Jurkat, Clone E6-1 (cell line): ENCODE results near the gene IQSEC1.
A peak's percentile ranks its signal among the peaks of the same experiment; 100 is the strongest.

Experiments
- DNase-seq: peaks from one replicate; pipeline ENCODE4 v3.0.0-alpha.2; 2011; ENCODE audit warnings: low read depth, low spot score
- H3K4me3 ChIP-seq: 2 replicates; pipeline ENCODE4 v1.5.1; 2011; ENCODE audit warnings: mild to moderate bottlenecking, low read length, control low read depth, moderate library complexity

Gene IQSEC1

GRCh38 chr3:12898290-12898964, 174.8 kb downstream of the IQSEC1 start:
- DNase-seq = no peak
- no peak overlapping the region for H3K4me3 ChIP-seq

- H3K4me3 ChIP-seq = no peak overlapping the region
- no peak for DNase-seq
Observed at GRCh38 chr3:12897381-12898289, 175.6 kb downstream of the IQSEC1 start.

GRCh38 chr3:12896063-12896985, 176.9 kb downstream of the IQSEC1 start:
- H3K4me3 ChIP-seq = no peak overlapping the region
- no peak for DNase-seq

- H3K4me3 ChIP-seq = no peak overlapping the region
- no peak for DNase-seq
Observed at GRCh38 chr3:12895391-12896062, 177.7 kb downstream of the IQSEC1 start.

GRCh38 chr3:12894629-12895028, 178.6 kb downstream of the IQSEC1 start:
- no peak overlapping the region for H3K4me3 ChIP-seq
- no peak for DNase-seq

GRCh38 chr3:12893852-12894251, 179.4 kb downstream of the IQSEC1 start:
- no peak overlapping the region for H3K4me3 ChIP-seq
- no peak for DNase-seq

GRCh38 chr3:12893247-12893646, 180.0 kb downstream of the IQSEC1 start:
- H3K4me3 ChIP-seq = no peak overlapping the region
- DNase-seq = no peak

GRCh38 chr3:12892840-12893189, 180.4 kb downstream of the IQSEC1 start:
- no peak overlapping the region for H3K4me3 ChIP-seq
- DNase-seq = no peak

GRCh38 chr3:12891985-12892839, 181.0 kb downstream of the IQSEC1 start:
- H3K4me3 ChIP-seq = no peak overlapping the region
- peak; percentile 49 for DNase-seq

- no peak for DNase-seq
- no peak overlapping the region for H3K4me3 ChIP-seq
Observed at GRCh38 chr3:12891391-12891984, 181.7 kb downstream of the IQSEC1 start.

- no peak overlapping the region for H3K4me3 ChIP-seq
- no peak for DNase-seq
Observed at GRCh38 chr3:12890610-12891390, 182.4 kb downstream of the IQSEC1 start.

GRCh38 chr3:12886736-12887135, 186.5 kb downstream of the IQSEC1 start:
- DNase-seq = no peak
- no peak overlapping the region for H3K4me3 ChIP-seq

GRCh38 chr3:12886106-12886679, 187.0 kb downstream of the IQSEC1 start:
- peak; percentile 17 for DNase-seq
- peak overlapping the region; percentile 26 for H3K4me3 ChIP-seq

- no peak overlapping the region for H3K4me3 ChIP-seq
- DNase-seq = no peak
Observed at GRCh38 chr3:12885583-12885930, 187.7 kb downstream of the IQSEC1 start.

- no peak overlapping the region for H3K4me3 ChIP-seq
- no peak for DNase-seq
Observed at GRCh38 chr3:12884790-12885582, 188.2 kb downstream of the IQSEC1 start.

GRCh38 chr3:12884186-12884680, 189.0 kb downstream of the IQSEC1 start:
- no peak for DNase-seq
- H3K4me3 ChIP-seq = no peak overlapping the region
